ENCODE results near the gene CIPC.

Gene CIPC

GRCh38 chr14:77105145-77105939 lies 7.3 kb downstream of the CIPC start:
- H3K9me3 ChIP-seq (ENCODE audit: control insufficient read depth, low read length), result no peaks in the 10 kb centered on the region
- peaks cover 33% of the 10 kb centered on the region for H3K4me1 ChIP-seq (ENCODE audit: control insufficient read depth, insufficient read depth, low read length)
- H3K27me3 ChIP-seq (replicated peaks; ENCODE audit: control insufficient read depth, insufficient read depth, low read length), result no peaks in the 10 kb centered on the region
- no peak overlapping the region for H3K4me3 ChIP-seq (ENCODE audit: low read length)
- H3K36me3 ChIP-seq (ENCODE audit: control insufficient read depth, insufficient read depth, low read length, severe bottlenecking), result peaks cover 43% of the 10 kb centered on the region
- H3K9ac ChIP-seq (ENCODE audit: low read length), result no peak overlapping the region
- no peak for DNase-seq (ENCODE audit: low read depth)

- Histone ChIP-seq H3K4me3 (ENCODE audit: low read length) (no peak overlapping the region), H3K9me3 (ENCODE audit: control insufficient read depth, low read length) (no peaks in the 10 kb centered on the region), H3K4me1 (ENCODE audit: control insufficient read depth, insufficient read depth, low read length) (peaks cover 37% of the 10 kb centered on the region), H3K36me3 (ENCODE audit: control insufficient read depth, insufficient read depth, low read length, severe bottlenecking) (peaks cover 43% of the 10 kb centered on the region), H3K9ac (ENCODE audit: low read length) (no peak overlapping the region), H3K27me3 (replicated peaks; ENCODE audit: control insufficient read depth, insufficient read depth, low read length) (no peaks in the 10 kb centered on the region)
- DNase-seq (ENCODE audit: low read depth), result no peak
Observed at GRCh38 chr14:77106666-77107065, 8.6 kb downstream of the CIPC start.

- peak; percentile 16 for DNase-seq (ENCODE audit: low read depth)
- H3K9ac ChIP-seq (ENCODE audit: low read length), result no peak overlapping the region
- peaks cover 47% of the 10 kb centered on the region for H3K36me3 ChIP-seq (ENCODE audit: control insufficient read depth, insufficient read depth, low read length, severe bottlenecking)
- no peaks in the 10 kb centered on the region for H3K27me3 ChIP-seq (replicated peaks; ENCODE audit: control insufficient read depth, insufficient read depth, low read length)
- no peaks in the 10 kb centered on the region for H3K9me3 ChIP-seq (ENCODE audit: control insufficient read depth, low read length)
- no peak overlapping the region for H3K4me3 ChIP-seq (ENCODE audit: low read length)
- H3K4me1 ChIP-seq (ENCODE audit: control insufficient read depth, insufficient read depth, low read length), result peaks cover 37% of the 10 kb centered on the region
Observed at GRCh38 chr14:77107228-77107627, 9.2 kb downstream of the CIPC start.

GRCh38 chr14:77108753-77109152 lies 10.7 kb downstream of the CIPC start:
- H3K36me3 ChIP-seq (ENCODE audit: control insufficient read depth, insufficient read depth, low read length, severe bottlenecking), result peaks cover 59% of the 10 kb centered on the region
- H3K27me3 ChIP-seq (replicated peaks; ENCODE audit: control insufficient read depth, insufficient read depth, low read length), result no peaks in the 10 kb centered on the region
- H3K4me3 ChIP-seq (ENCODE audit: low read length), result no peak overlapping the region
- DNase-seq (ENCODE audit: low read depth), result no peak
- peaks cover 27% of the 10 kb centered on the region for H3K4me1 ChIP-seq (ENCODE audit: control insufficient read depth, insufficient read depth, low read length)
- no peaks in the 10 kb centered on the region for H3K9me3 ChIP-seq (ENCODE audit: control insufficient read depth, low read length)
- no peak overlapping the region for H3K9ac ChIP-seq (ENCODE audit: low read length)

GRCh38 chr14:77109656-77110055 lies 11.6 kb downstream of the CIPC start:
- peaks cover 19% of the 10 kb centered on the region for H3K4me1 ChIP-seq (ENCODE audit: control insufficient read depth, insufficient read depth, low read length)
- peaks cover 68% of the 10 kb centered on the region for H3K36me3 ChIP-seq (ENCODE audit: control insufficient read depth, insufficient read depth, low read length, severe bottlenecking)
- no peak overlapping the region for H3K9ac ChIP-seq (ENCODE audit: low read length)
- H3K4me3 ChIP-seq (ENCODE audit: low read length), result no peak overlapping the region
- no peaks in the 10 kb centered on the region for H3K9me3 ChIP-seq (ENCODE audit: control insufficient read depth, low read length)
- H3K27me3 ChIP-seq (replicated peaks; ENCODE audit: control insufficient read depth, insufficient read depth, low read length), result no peaks in the 10 kb centered on the region
- DNase-seq (ENCODE audit: low read depth), result no peak

DNA sequence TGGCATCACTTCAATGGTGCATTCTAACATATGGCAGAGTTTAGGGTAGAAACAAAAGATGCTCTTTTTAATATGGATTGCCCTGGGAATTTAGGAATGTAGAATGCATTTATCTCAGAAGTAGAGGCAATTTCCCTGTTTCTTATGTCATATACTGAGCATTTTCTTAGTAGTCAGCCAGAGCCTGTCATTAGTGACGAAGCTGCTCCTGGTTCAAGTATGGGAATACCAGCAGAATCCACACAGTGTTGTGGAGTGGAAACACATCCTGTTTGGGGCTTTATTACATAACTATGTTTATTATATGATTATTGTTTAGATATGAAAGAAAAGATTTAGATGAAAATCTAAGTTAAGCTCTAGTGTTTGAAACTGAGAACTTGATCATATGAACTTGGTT lies 12.2 kb downstream of the CIPC start:
- Histone ChIP-seq H3K4me3 (ENCODE audit: low read length) (no peak overlapping the region), H3K9me3 (ENCODE audit: control insufficient read depth, low read length) (no peaks in the 10 kb centered on the region), H3K9ac (ENCODE audit: low read length) (no peak overlapping the region), H3K4me1 (ENCODE audit: control insufficient read depth, insufficient read depth, low read length) (peaks cover 19% of the 10 kb centered on the region), H3K36me3 (ENCODE audit: control insufficient read depth, insufficient read depth, low read length, severe bottlenecking) (peaks cover 74% of the 10 kb centered on the region), H3K27me3 (replicated peaks; ENCODE audit: control insufficient read depth, insufficient read depth, low read length) (no peaks in the 10 kb centered on the region)
- no peak for DNase-seq (ENCODE audit: low read depth)

DNA sequence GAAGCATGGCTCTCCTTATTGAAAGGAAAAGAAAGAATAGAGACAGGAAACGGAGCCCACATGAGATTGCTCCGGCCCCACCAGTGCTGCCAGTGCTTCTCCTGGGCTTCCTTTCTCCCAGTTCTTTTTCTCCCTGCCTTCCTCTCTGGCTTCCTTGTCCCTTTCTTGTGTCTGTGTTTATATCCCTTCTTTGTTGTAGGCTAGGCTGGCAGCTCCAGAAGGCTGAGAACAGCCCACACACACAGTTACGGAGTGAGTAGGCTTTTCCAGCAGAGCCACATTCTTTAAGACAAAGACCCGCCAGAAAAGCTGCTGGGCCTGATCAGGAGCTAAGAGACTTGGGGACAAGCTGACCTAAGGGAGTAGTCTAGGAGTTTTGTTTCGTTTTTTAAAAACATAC lies 13.0 kb downstream of the CIPC start:
- no peaks in the 10 kb centered on the region for H3K9me3 ChIP-seq (ENCODE audit: control insufficient read depth, low read length)
- peaks cover 19% of the 10 kb centered on the region for H3K4me1 ChIP-seq (ENCODE audit: control insufficient read depth, insufficient read depth, low read length)
- H3K36me3 ChIP-seq (ENCODE audit: control insufficient read depth, insufficient read depth, low read length, severe bottlenecking), result peaks cover 72% of the 10 kb centered on the region

DNA sequence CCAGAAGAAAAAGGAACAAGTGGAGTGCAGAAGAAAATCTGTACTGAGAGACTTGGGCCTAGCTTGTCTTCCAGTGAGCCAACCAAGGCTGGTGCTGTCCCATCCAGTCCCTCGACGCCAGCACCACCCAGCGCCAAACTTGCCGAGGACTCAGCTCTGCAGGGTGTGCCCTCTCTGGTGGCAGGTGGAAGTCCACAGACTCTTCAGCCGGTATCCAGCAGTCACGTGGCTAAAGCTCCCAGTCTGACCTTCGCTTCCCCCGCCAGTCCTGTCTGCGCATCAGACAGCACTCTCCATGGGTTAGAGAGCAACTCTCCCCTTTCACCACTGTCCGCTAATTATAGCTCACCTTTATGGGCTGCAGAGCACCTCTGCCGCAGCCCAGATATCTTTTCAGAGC lies 15.6 kb downstream of the CIPC start:
- no peak overlapping the region for H3K9ac ChIP-seq (ENCODE audit: low read length)
- peaks cover 7% of the 10 kb centered on the region for H3K4me1 ChIP-seq (ENCODE audit: control insufficient read depth, insufficient read depth, low read length)
- H3K27me3 ChIP-seq (replicated peaks; ENCODE audit: control insufficient read depth, insufficient read depth, low read length), result no peaks in the 10 kb centered on the region
- no peak overlapping the region for H3K4me3 ChIP-seq (ENCODE audit: low read length)
- H3K36me3 ChIP-seq (ENCODE audit: control insufficient read depth, insufficient read depth, low read length, severe bottlenecking), result peaks cover 61% of the 10 kb centered on the region
- no peak for DNase-seq (ENCODE audit: low read depth)
- no peaks in the 10 kb centered on the region for H3K9me3 ChIP-seq (ENCODE audit: control insufficient read depth, low read length)

More for the DNA sequence above, 13.0 kb downstream of the CIPC start:
- Histone ChIP-seq H3K9ac (ENCODE audit: low read length) (peak overlapping the region; percentile 43), H3K27me3 (replicated peaks; ENCODE audit: control insufficient read depth, insufficient read depth, low read length) (no peaks in the 10 kb centered on the region), H3K4me3 (ENCODE audit: low read length) (peak overlapping the region; percentile 16)
- DNase-seq (ENCODE audit: low read depth), result no peak

- no peaks in the 10 kb centered on the region for H3K9me3 ChIP-seq (ENCODE audit: control insufficient read depth, low read length)
- peaks cover 58% of the 10 kb centered on the region for H3K36me3 ChIP-seq (ENCODE audit: control insufficient read depth, insufficient read depth, low read length, severe bottlenecking)
- H3K9ac ChIP-seq (ENCODE audit: low read length), result no peak overlapping the region
- no peak overlapping the region for H3K4me3 ChIP-seq (ENCODE audit: low read length)
- H3K4me1 ChIP-seq (ENCODE audit: control insufficient read depth, insufficient read depth, low read length), result peaks cover 7% of the 10 kb centered on the region
- no peak for DNase-seq (ENCODE audit: low read depth)
- no peaks in the 10 kb centered on the region for H3K27me3 ChIP-seq (replicated peaks; ENCODE audit: control insufficient read depth, insufficient read depth, low read length)
Observed at GRCh38 chr14:77114609-77115008, 16.6 kb downstream of the CIPC start.

GRCh38 chr14:77116172-77116817 lies 18.2 kb downstream of the CIPC start:
- H3K36me3 ChIP-seq (ENCODE audit: control insufficient read depth, insufficient read depth, low read length, severe bottlenecking), result peaks cover 55% of the 10 kb centered on the region

GRCh38 chr14:77119851-77120250 lies 21.8 kb downstream of the CIPC start:
- Histone ChIP-seq H3K4me3 (ENCODE audit: low read length) (no peak overlapping the region), H3K9me3 (ENCODE audit: control insufficient read depth, low read length) (no peaks in the 10 kb centered on the region), H3K4me1 (ENCODE audit: control insufficient read depth, insufficient read depth, low read length) (peaks cover 22% of the 10 kb centered on the region), H3K27me3 (replicated peaks; ENCODE audit: control insufficient read depth, insufficient read depth, low read length) (peaks cover 9% of the 10 kb centered on the region), H3K9ac (ENCODE audit: low read length) (no peak overlapping the region), H3K36me3 (ENCODE audit: control insufficient read depth, insufficient read depth, low read length, severe bottlenecking) (peaks cover 28% of the 10 kb centered on the region)
- DNase-seq (ENCODE audit: low read depth), result no peak

More at GRCh38 chr14:77116172-77116817, 18.2 kb downstream of the CIPC start:
- H3K9ac ChIP-seq (ENCODE audit: low read length), result no peak overlapping the region
- no peak overlapping the region for H3K4me3 ChIP-seq (ENCODE audit: low read length)
- no peak for DNase-seq (ENCODE audit: low read depth)
- H3K27me3 ChIP-seq (replicated peaks; ENCODE audit: control insufficient read depth, insufficient read depth, low read length), result no peaks in the 10 kb centered on the region
- no peaks in the 10 kb centered on the region for H3K4me1 ChIP-seq (ENCODE audit: control insufficient read depth, insufficient read depth, low read length)
- H3K9me3 ChIP-seq (ENCODE audit: control insufficient read depth, low read length), result no peaks in the 10 kb centered on the region

All from adipocyte (in vitro differentiated cells).